ENCODE data around the gene ITGB3.

ITGB3 gene

DNA sequence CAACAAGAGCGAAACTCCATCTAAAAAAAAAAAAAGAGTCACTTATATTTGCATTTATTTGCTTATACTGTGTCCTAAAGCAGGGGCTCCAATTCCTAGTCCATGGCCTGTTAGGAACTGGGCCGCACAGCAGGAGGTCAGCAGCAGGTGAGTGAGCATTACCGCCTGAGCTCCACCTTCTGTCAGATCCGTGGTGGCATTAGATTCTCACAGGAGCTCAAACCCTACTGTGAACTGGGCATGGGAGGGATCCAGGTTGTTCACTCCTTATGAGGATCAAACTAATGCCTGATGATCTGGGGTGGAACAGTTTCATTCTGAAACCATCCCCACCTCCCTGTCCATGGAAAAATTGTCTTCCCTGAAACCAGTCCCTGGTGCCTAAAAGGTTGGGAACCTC is 24.9 kb downstream of the ITGB3 start:
- no peak for DNase-seq (ENCODE audit: low read depth)
- H3K4me3 ChIP-seq (ENCODE audit: low read length): no peak overlapping the region
- TF ChIP-seq, protein P1, sequence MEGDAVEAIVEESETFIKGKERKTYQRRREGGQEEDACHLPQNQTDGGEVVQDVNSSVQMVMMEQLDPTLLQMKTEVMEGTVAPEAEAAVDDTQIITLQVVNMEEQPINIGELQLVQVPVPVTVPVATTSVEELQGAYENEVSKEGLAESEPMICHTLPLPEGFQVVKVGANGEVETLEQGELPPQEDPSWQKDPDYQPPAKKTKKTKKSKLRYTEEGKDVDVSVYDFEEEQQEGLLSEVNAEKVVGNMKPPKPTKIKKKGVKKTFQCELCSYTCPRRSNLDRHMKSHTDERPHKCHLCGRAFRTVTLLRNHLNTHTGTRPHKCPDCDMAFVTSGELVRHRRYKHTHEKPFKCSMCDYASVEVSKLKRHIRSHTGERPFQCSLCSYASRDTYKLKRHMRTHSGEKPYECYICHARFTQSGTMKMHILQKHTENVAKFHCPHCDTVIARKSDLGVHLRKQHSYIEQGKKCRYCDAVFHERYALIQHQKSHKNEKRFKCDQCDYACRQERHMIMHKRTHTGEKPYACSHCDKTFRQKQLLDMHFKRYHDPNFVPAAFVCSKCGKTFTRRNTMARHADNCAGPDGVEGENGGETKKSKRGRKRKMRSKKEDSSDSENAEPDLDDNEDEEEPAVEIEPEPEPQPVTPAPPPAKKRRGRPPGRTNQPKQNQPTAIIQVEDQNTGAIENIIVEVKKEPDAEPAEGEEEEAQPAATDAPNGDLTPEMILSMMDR (conservative IDR thresholded peaks at IDR 0.05; ENCODE audit: low read depth, low read length): no peak

- no peak overlapping the region for H3K4me3 ChIP-seq (ENCODE audit: low read length)
- peak; percentile 99 for DNase-seq (ENCODE audit: low read depth)
- TF ChIP-seq, protein P1 (conservative IDR thresholded peaks at IDR 0.05; ENCODE audit: low read depth, low read length): peak; percentile 24
Measured at GRCh38 chr17:47279062-47279801, 25.6 kb downstream of the ITGB3 start.

DNA sequence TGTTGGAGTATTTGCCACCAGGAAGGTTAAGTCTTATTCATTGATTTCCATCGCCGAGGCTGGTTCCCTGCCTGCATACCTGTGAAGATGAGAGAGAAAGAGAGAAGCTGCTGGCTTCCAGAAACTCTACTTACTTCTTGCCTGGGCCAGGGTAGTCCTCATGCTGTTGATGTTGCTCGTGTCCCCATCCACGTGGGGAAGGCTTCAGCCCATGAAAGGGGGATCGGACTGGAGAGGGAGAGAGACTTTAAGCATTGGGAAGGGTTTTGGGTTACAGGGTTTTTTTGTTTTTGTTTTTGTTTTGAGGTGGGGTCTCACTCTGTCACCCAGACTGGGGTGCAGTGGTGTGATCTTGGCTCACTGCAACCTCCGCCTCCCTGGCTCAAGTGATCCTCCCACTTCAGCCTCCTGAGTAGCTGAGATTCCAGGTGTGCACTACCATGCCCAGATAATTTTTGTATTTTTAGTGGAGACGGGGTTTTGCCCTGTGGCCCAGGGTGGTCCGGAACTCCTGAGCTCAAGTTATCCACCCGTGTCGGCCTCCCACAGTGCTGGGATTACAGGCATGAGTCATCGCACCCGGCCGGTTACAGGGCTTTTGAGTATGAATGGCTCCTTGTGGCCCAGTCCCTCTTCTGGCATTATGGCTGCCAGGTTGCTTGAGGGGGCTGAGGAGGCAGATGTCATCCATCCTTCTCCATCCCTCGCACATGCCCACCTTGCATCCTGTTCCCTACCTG is 26.6 kb downstream of the ITGB3 start:
- no peak overlapping the region for H3K4me3 ChIP-seq (ENCODE audit: low read length)
- TF ChIP-seq, protein P1 (conservative IDR thresholded peaks at IDR 0.05; ENCODE audit: low read depth, low read length): no peak
- no peak for DNase-seq (ENCODE audit: low read depth)

GRCh38 chr17:47281216-47281615 is 27.6 kb downstream of the ITGB3 start:
- TF ChIP-seq, protein P1 (conservative IDR thresholded peaks at IDR 0.05; ENCODE audit: low read depth, low read length): no peak
- H3K4me3 ChIP-seq (ENCODE audit: low read length): no peak overlapping the region
- DNase-seq (ENCODE audit: low read depth): no peak

- TF ChIP-seq, protein P1 (conservative IDR thresholded peaks at IDR 0.05; ENCODE audit: low read depth, low read length): no peak
- DNase-seq (ENCODE audit: low read depth): no peak
- H3K4me3 ChIP-seq (ENCODE audit: low read length): no peak overlapping the region
Measured at GRCh38 chr17:47285003-47285402, 31.4 kb downstream of the ITGB3 start.

DNA sequence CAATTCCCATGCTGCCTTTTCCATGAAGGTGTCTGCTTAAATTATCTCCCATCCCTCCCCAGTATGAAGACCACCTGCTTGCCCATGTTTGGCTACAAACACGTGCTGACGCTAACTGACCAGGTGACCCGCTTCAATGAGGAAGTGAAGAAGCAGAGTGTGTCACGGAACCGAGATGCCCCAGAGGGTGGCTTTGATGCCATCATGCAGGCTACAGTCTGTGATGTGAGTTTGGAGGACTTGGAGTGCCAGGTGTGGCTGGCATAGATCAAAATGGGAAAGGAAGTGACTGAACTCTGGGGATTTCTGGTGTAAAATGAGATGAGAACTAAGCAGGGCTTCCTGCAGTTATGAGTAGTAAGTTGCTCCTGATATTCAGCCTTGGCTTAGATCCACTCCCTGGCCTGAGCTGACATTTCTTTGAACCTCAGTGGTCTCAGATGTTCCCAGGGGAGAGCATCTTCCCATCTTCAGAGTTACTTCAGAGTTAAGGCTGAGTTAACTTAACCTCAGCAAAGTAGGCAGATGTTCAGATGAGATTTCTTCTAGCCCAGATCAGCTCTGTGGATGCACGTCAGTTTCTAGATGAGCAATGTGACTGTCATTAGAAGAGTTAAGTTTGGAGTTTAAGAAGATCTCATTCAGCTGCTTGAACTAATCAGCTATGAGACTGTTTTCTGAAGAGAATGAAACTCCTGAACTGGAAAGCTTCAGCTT is 32.7 kb downstream of the ITGB3 start:
- TF ChIP-seq, protein P1 (conservative IDR thresholded peaks at IDR 0.05; ENCODE audit: low read depth, low read length): no peak
- DNase-seq (ENCODE audit: low read depth): no peak
- no peak overlapping the region for H3K4me3 ChIP-seq (ENCODE audit: low read length)
